ENCODE data around the gene OR2M2. TPM values are rescaled to one million over a fixed set of nuclear protein-coding genes. Genes with fewer than 3 reads are reported as not detected.

OR2M2 gene
- total RNA-seq: not detected in 2 replicates

GRCh38 chr1:248174521-248174920, at the start of gene OR2M2:
Gene OR2M2, plus strand, starts transcription at chr1:248174821. Its CDS starts 5,165 bp downstream, at chr1:248179986.

GRCh38 chr1:248144513-248145198, 30.0 kb upstream of the OR2M2 start, which contains the start of gene OR2M5:
Gene OR2M5, plus strand, starts transcription at chr1:248145148. Its CDS starts 0 bp downstream, at chr1:248145148.

GRCh38 chr1:248196965-248197364, 22.3 kb downstream of the OR2M2 start, which contains the start of gene OR2M3:
Gene OR2M3, plus strand, starts transcription at chr1:248197265. Its CDS starts 5,803 bp downstream, at chr1:248203068.

Other genes starting within 250 kb of the OR2M2 start
- gene OR2AJ1, start 249.9 kb upstream of the OR2M2 start, total RNA-seq: not detected in 2 replicates
- gene OR2L8, start 226.0 kb upstream of the OR2M2 start, total RNA-seq: not detected in 2 replicates
- gene OR2AK2, start 209.6 kb upstream of the OR2M2 start, total RNA-seq: not detected in 2 replicates
- not detected in 2 replicates for gene OR2L5, start 161.2 kb upstream of the OR2M2 start, total RNA-seq
- gene OR2L2, start 144.8 kb upstream of the OR2M2 start, total RNA-seq: not detected in 2 replicates
- not detected in 2 replicates for gene OR2L3, start 128.0 kb upstream of the OR2M2 start, total RNA-seq
- not detected in 2 replicates for gene OR2L13, start 79.6 kb upstream of the OR2M2 start, total RNA-seq
- not detected in 2 replicates for gene OR2M5, start 29.7 kb upstream of the OR2M2 start, total RNA-seq
- gene OR2M3, start 22.4 kb downstream of the OR2M2 start, total RNA-seq: not detected in 2 replicates
- not detected in 2 replicates for gene OR2M4, start 56.6 kb downstream of the OR2M2 start, total RNA-seq
- gene OR2T33, start 103.2 kb downstream of the OR2M2 start, total RNA-seq: not detected in 2 replicates
- not detected in 2 replicates for gene OR2T12, start 128.6 kb downstream of the OR2M2 start, total RNA-seq
- gene OR2M7, start 149.7 kb downstream of the OR2M2 start, total RNA-seq: not detected in 2 replicates
- not detected in 2 replicates for gene OR14C36, start 174.0 kb downstream of the OR2M2 start, total RNA-seq
- not detected in 2 replicates for gene OR2T4, start 186.8 kb downstream of the OR2M2 start, total RNA-seq
- gene OR2T6, start 200.9 kb downstream of the OR2M2 start, total RNA-seq: not detected in 2 replicates
- not detected in 2 replicates for gene OR2T1, start 228.2 kb downstream of the OR2M2 start, total RNA-seq